H9 (cell line): ENCODE results near the gene OR56A1. TPM values are rescaled to one million over a fixed set of nuclear protein-coding genes. Genes with fewer than 3 reads are reported as not detected.

ENCODE experiments used
- DNase-seq: peaks from one replicate; pipeline ENCODE4 v3.0.0-alpha.2; 2017
- H2AFZ ChIP-seq: one replicate; pipeline ENCODE4 v1.6.1; 2013; ENCODE audit warnings: mild to moderate bottlenecking, low read length, control low read depth, moderate library complexity
- H2AK5ac ChIP-seq: 2 replicates; pipeline ENCODE4 v1.6.1; 2013; ENCODE audit warnings: low read length, control low read depth, mixed read lengths; ENCODE audit not compliant: insufficient read length
- H2BK120ac ChIP-seq: one replicate; pipeline ENCODE4 v1.6.1; 2013; ENCODE audit warnings: low read depth, mild to moderate bottlenecking, low read length, control low read depth, inconsistent platforms; ENCODE audit not compliant: poor library complexity, severe bottlenecking
- H2BK12ac ChIP-seq: 2 replicates; pipeline ENCODE4 v1.6.1; 2013; ENCODE audit warnings: low read length, control low read depth, mixed read lengths, low read depth; ENCODE audit not compliant: insufficient read length
- H2BK15ac ChIP-seq: 2 replicates; pipeline ENCODE4 v1.6.1; 2013; ENCODE audit warnings: low read depth, low read length, control low read depth
- H2BK20ac ChIP-seq: one replicate; pipeline ENCODE4 v1.6.1; 2013; ENCODE audit warnings: low read depth, mild to moderate bottlenecking, low read length, control low read depth, inconsistent platforms; ENCODE audit not compliant: poor library complexity, severe bottlenecking
- H2BK5ac ChIP-seq: 2 replicates; pipeline ENCODE4 v1.6.1; 2013; ENCODE audit warnings: low read length, control low read depth, mixed read lengths; ENCODE audit not compliant: insufficient read length
- H3K14ac ChIP-seq: 2 replicates; pipeline ENCODE4 v1.6.1; 2013; ENCODE audit warnings: low read length, control low read depth; ENCODE audit not compliant: insufficient read depth
- H3K18ac ChIP-seq: 2 replicates; pipeline ENCODE4 v1.6.1; 2013; ENCODE audit warnings: low read depth, mild to moderate bottlenecking, mixed read lengths, low read length, control low read depth; ENCODE audit not compliant: insufficient read length
- H3K23ac ChIP-seq: 2 replicates; pipeline ENCODE4 v1.6.1; 2013; ENCODE audit warnings: low read length, control low read depth, mixed read lengths, low read depth; ENCODE audit not compliant: insufficient read length
- H3K23me2 ChIP-seq: 2 replicates; pipeline ENCODE4 v1.6.1; 2013; ENCODE audit warnings: low read depth, mild to moderate bottlenecking, mixed read lengths, low read length, control low read depth; ENCODE audit not compliant: insufficient read length, poor library complexity, severe bottlenecking
- H3K27ac ChIP-seq: 2 replicates; pipeline ENCODE4 v1.5.1; 2013; ENCODE audit warnings: low read length, control low read depth, mixed read lengths, low read depth; ENCODE audit not compliant: insufficient read length
- H3K27me3 ChIP-seq: 2 replicates; pipeline ENCODE4 v1.6.1; 2013; ENCODE audit warnings: low read length, control low read depth, inconsistent platforms; ENCODE audit not compliant: insufficient read depth
- H3K4ac ChIP-seq: 2 replicates; pipeline ENCODE4 v1.6.1; 2013; ENCODE audit warnings: low read depth, mild to moderate bottlenecking, control low read depth, inconsistent platforms, low read length, moderate library complexity
- H3K4me1 ChIP-seq: 2 replicates; pipeline ENCODE4 v1.6.1; 2013; ENCODE audit warnings: low read length, control low read depth, inconsistent platforms; ENCODE audit not compliant: insufficient read depth
- H3K4me2 ChIP-seq: 2 replicates; pipeline ENCODE4 v1.6.1; 2013; ENCODE audit warnings: low read length, control low read depth, mixed read lengths; ENCODE audit not compliant: insufficient read length, insufficient read depth
- H3K56ac ChIP-seq: 2 replicates; pipeline ENCODE4 v1.6.1; 2013; ENCODE audit warnings: low read depth, mild to moderate bottlenecking, mixed read lengths, low read length, control low read depth; ENCODE audit not compliant: insufficient read length
- H3K79me1 ChIP-seq: 2 replicates; pipeline ENCODE4 v1.6.1; 2013; ENCODE audit warnings: low read depth, mild to moderate bottlenecking, moderate library complexity, low read length, control low read depth, inconsistent platforms; ENCODE audit not compliant: insufficient read depth, poor library complexity, severe bottlenecking
- H3K79me2 ChIP-seq: 2 replicates; pipeline ENCODE4 v1.6.1; 2013; ENCODE audit warnings: low read length, control low read depth, inconsistent platforms; ENCODE audit not compliant: insufficient read depth
- H3K9ac ChIP-seq: 2 replicates; pipeline ENCODE4 v1.6.1; 2013; ENCODE audit warnings: low read length, control low read depth, mixed read lengths; ENCODE audit not compliant: insufficient read length; ENCODE audit errors: extremely low read depth
- H3K9me3 ChIP-seq: one replicate; pipeline ENCODE4 v1.6.1; 2013; ENCODE audit warnings: low read depth, low read length, inconsistent platforms; ENCODE audit not compliant: control insufficient read depth
- H3T11ph ChIP-seq: one replicate; pipeline ENCODE4 v1.6.1; 2013; ENCODE audit warnings: mild to moderate bottlenecking, low read length, control low read depth, inconsistent platforms
- H4K20me1 ChIP-seq: one replicate; pipeline ENCODE4 v1.6.1; 2013; ENCODE audit not compliant: control insufficient read depth, insufficient read length, insufficient read depth
- H4K5ac ChIP-seq: 2 replicates; pipeline ENCODE4 v1.6.1; 2013; ENCODE audit warnings: low read depth, mild to moderate bottlenecking, mixed read lengths, low read length, control low read depth; ENCODE audit not compliant: insufficient read length
- H4K8ac ChIP-seq: replicated peaks from 2 replicates; pipeline ENCODE4 v1.6.1; 2013; ENCODE audit warnings: low read length, control low read depth, mixed read lengths, low read depth; ENCODE audit not compliant: insufficient read length
- H4K91ac ChIP-seq: 2 replicates; pipeline ENCODE4 v1.6.1; 2013; ENCODE audit warnings: low read depth, mild to moderate bottlenecking, moderate library complexity, mixed read lengths, low read length, control low read depth; ENCODE audit not compliant: insufficient read length
- H3K27ac Mint-ChIP-seq, 3 experiments: 2 replicates in 2 of 3; 3 replicates in 1 of 3; pipeline ENCODE4 v1.8.0; 2020 to 2021; ENCODE audit warnings: mixed read lengths in 3 of 3, mild to moderate bottlenecking in 1 of 3, moderate library complexity in 1 of 3
- H3K27me3 Mint-ChIP-seq: 2 replicates; pipeline ENCODE4 v1.8.0; 2021; ENCODE audit warnings: low read depth, mild to moderate bottlenecking, moderate library complexity, mixed read lengths
- H3K36me3 Mint-ChIP-seq, 3 experiments: 2 replicates in 2 of 3; 3 replicates in 1 of 3; pipeline ENCODE4 v1.8.0; 2020 to 2021; ENCODE audit warnings: low read depth in 3 of 3, mixed read lengths in 3 of 3; ENCODE audit not compliant: insufficient read depth in 1 of 3
- H3K4me1 Mint-ChIP-seq, 2 experiments: 2 replicates each; pipeline ENCODE4 v1.8.0; 2020; ENCODE audit warnings: mixed read lengths in 2 of 2
- H3K4me3 Mint-ChIP-seq, 2 experiments: 2 replicates in 1 of 2; 3 replicates in 1 of 2; pipeline ENCODE4 v1.8.0; 2020 to 2021; ENCODE audit warnings: mild to moderate bottlenecking in 2 of 2, mixed read lengths in 2 of 2, moderate library complexity in 1 of 2
- H3K9me3 Mint-ChIP-seq, 2 experiments: 2 replicates in 1 of 2; 3 replicates in 1 of 2; pipeline ENCODE4 v1.8.0; 2020; ENCODE audit warnings: mild to moderate bottlenecking in 2 of 2, mixed read lengths in 2 of 2, moderate library complexity in 1 of 2
- CTCF ChIP-seq: fragments of 200-600 bp; sonication (generic); conservative IDR thresholded peaks from 3 replicates; pipeline ENCODE4 v1.8.0; 2021; ENCODE audit warnings: antibody characterized with exemption, mild to moderate bottlenecking
- WGBS: extraction: QIAGEN DNeasy Blood & Tissue Kit; methylation state at CpG from one replicate; pipeline ENCODE4 v1.1.7; 2013; ENCODE audit warnings: missing lambda C conversion rate, low lambda C conversion rate, mixed read lengths; ENCODE audit not compliant: insufficient read length; ENCODE audit errors: extremely low coverage; 5-methylcytosine and 5-hydroxymethylcytosine counted together
- total RNA-seq: library from RNA; stranded (reverse); gene quantifications from 2 replicates; pipeline ENCODE4 v1.2.1, GENCODE V29; 2021

OR56A1 gene
- total RNA-seq, 1 experiment from 2014 or later = 0.07 TPM

- no peaks in the 10 kb centered on the region for H3K79me2 ChIP-seq
- no peak overlapping the region; the same call in 1 of the 2 replicates for H3K14ac ChIP-seq
- no peak overlapping the region for H3T11ph ChIP-seq
- H4K5ac ChIP-seq = no peak overlapping the region
- H3K79me1 ChIP-seq = no peaks in the 10 kb centered on the region
- no peak overlapping the region; the same call in 1 of the 2 replicates for H3K4ac ChIP-seq
- Mint-ChIP-seq H3K4me3 (no peak overlapping the region), H3K9me3 (0 out of 5 replicates have a peak, but pooled peaks cover 0 to 2% of the 10 kb centered on the region in 2 experiments), H3K36me3 (no peaks in the 10 kb centered on the region), H3K27ac (no peak overlapping the region), H3K4me1 (peaks cover 3 to 4% of the 10 kb centered on the region in 2 experiments; a peak in 1 of 4 replicates), H3K27me3 (peaks cover 4% of the 10 kb centered on the region; the same call in 1 of the 2 replicates)
- no peak overlapping the region for H2BK15ac ChIP-seq
- H3K27me3 ChIP-seq = no peaks in the 10 kb centered on the region
- no peak overlapping the region for H3K23ac ChIP-seq
- H3K27ac ChIP-seq = no peak overlapping the region
- no peak overlapping the region for H2BK5ac ChIP-seq
- H2BK12ac ChIP-seq = no peak overlapping the region
- H3K9me3 ChIP-seq = no peaks in the 10 kb centered on the region
- H3K23me2 ChIP-seq = no peaks in the 10 kb centered on the region
- no peaks in the 10 kb centered on the region for H3K4me1 ChIP-seq
- no CpG with 5 or more reads among the region's 3 CpGs for WGBS
- H4K8ac ChIP-seq = no peak overlapping the region
- no peaks in the 10 kb centered on the region for H4K20me1 ChIP-seq
- no peak overlapping the region for H3K18ac ChIP-seq
- no peak overlapping the region for H4K91ac ChIP-seq
- H2AFZ ChIP-seq = no peak overlapping the region
- no peak overlapping the region for H3K56ac ChIP-seq
- no peak overlapping the region for H3K9ac ChIP-seq
- no peak overlapping the region for H2AK5ac ChIP-seq
- H2BK120ac ChIP-seq = no peak overlapping the region
- H3K4me2 ChIP-seq = no peak overlapping the region
- TF ChIP-seq CTCF = no peak
- no peak for DNase-seq
- H2BK20ac ChIP-seq = no peak overlapping the region
Observed at GRCh38 chr11:6013042-6013441, 17.5 kb downstream of the OR56A1 start.
